Lower leg skin (tissue), 3 donors: ENCODE measurements around the gene RNF144A.

Source experiments
- CTCF ChIP-seq, 3 donors: fragments of 450-650 bp; IDR thresholded peaks; one replicate each; pipeline ENCODE4 v1.5.1; 2016; ENCODE audit warnings: antibody characterized with exemption in 3 of 3, mild to moderate bottlenecking in 3 of 3, moderate library complexity in 2 of 3
- POLR2A ChIP-seq, 2 donors: fragments of 450-650 bp; IDR thresholded peaks; one replicate each; pipeline ENCODE4 v1.6.1; 2016 to 2017; ENCODE audit warnings: antibody characterized with exemption in 2 of 2, mild to moderate bottlenecking in 1 of 2, moderate library complexity in 1 of 2

GRCh38 chr2:6879011-6879410 is 38.2 kb upstream of the RNF144A start:
- TF ChIP-seq CTCF (IDR thresholded peaks at IDR 0.05) (no peak), POLR2A (IDR thresholded peaks at IDR 0.05) (no peak)
